Anterior cingulate cortex (tissue), 58 donors: ENCODE measurements around the gene GRK4.
A peak's percentile ranks its signal among the peaks of the same experiment; 100 is the strongest.

Source experiments
- DNase-seq, 58 donors: peaks; one replicate each; lab custom pipeline; 2025; lab: John Stamatoyannopoulos, UW

GRK4 gene

DNA sequence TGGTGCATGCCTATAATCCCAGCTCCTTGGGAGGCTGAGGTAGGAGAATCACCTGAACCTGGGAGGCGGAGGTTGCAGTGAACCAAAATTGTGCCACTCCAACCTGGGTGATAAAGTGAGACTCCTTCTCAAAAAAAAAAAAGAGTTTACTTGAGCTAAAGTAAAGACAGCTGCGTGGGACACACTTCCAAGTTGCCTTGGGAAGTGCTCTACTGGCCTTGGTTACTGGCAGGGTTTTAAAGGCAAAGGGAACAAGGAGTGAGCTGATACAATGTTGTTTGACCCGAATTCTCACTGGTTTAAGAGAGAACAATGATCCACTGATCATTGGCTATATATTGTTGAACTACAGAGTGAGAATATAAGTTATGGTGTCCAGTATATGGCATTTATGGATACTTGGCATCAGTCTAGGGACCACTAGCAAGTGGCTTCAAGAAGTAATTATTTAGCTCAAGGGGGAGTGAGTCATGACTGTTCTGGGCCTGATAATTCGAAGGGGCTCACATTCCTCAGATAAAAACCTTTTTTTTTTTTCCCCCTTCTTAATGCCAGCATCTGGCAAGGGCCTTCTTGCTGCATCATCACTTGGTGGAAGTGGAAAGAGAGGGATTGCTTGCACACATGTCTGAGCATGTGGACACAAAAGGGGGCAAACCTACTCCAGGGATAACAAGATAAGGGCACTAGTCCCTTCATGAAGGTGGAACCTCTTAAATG is 32.3 kb downstream of the GRK4 start:
- DNase-seq, result no peak

GRCh38 chr4:2996415-2996814 is 33.0 kb downstream of the GRK4 start:
- no peak for DNase-seq

DNA sequence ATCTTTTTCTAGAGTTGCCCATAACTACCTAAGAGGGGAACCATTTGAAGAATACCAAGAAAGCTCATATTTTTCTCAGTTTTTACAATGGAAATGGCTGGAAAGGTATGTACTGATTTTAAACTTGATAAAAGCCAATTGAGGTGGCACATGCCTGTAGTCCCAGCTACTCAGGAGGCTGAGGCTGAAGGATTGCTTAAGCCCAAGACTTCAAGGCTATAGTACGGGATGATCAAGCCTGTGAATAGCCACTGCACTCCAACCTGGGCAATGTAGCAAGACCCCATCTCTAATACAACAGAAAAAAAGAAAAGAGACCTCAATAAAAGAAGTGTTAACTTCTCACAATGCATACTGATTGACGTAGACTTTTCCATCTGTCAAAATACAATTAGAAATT is 44.4 kb downstream of the GRK4 start:
- no peak for DNase-seq

GRCh38 chr4:3009422-3009821 is 46.1 kb downstream of the GRK4 start:
- DNase-seq, result peak in 3 of 58 donors; percentile 0 to 14 (median 1)

- no peak for DNase-seq
Measured at GRCh38 chr4:3010577-3010976, 47.2 kb downstream of the GRK4 start.

DNA sequence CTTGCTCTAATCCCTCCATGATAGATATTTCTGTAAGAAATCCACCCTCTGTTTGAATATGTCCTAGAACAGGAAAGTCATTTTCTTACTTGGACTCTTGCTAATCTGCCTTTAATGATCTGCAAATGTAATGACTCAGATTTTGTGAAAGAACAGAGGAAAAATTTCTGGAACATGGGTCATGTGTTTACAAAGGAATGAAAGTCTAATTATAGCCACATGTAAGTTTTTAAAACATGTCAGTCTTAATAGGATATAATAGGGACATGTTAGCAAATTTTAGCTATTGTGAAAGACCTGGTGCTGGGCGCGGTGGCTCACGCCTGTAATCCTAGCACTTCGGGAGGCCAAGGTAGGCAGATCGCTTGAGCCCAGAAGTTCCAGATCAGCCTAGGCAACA is 47.6 kb downstream of the GRK4 start:
- no peak for DNase-seq

DNA sequence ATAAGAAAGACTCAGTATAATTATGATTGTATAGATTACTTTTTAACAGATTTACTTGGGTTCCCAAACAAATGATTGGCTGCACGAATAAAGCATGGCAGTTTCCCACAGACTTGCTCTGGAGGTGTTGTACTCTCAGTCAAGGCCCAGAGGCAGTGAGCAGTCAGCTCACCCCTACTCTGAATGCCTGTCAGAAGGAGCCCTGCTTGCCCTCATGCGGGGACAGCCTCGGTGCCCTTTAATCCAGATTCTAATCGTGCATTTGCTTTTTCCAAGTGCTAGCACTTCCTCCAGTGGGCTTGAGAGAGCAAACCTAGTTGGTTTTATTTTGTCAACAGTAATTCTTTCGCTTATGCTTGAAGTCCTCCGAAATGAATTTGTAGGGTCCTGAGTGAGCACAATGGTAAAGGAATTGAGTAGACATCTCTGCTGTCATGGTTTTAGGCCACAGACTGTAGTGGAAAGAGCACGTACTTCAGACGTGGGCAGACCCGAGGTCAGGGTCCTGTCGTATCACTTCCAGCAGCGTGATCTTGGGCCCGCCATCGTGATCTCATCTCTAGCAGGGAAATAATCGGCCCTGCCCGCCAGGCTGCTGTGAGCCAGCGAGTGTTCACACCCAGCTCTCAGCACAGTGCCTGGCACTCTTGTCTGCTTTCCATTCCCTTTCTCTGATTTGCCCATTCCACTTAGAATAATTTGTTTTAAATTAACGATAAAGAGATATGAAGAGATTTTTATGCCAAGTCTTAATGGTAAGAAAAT is 48.3 kb downstream of the GRK4 start:
- no peak for DNase-seq

- DNase-seq, result no peak
Measured at GRCh38 chr4:3013323-3013722, 50.0 kb downstream of the GRK4 start.

DNA sequence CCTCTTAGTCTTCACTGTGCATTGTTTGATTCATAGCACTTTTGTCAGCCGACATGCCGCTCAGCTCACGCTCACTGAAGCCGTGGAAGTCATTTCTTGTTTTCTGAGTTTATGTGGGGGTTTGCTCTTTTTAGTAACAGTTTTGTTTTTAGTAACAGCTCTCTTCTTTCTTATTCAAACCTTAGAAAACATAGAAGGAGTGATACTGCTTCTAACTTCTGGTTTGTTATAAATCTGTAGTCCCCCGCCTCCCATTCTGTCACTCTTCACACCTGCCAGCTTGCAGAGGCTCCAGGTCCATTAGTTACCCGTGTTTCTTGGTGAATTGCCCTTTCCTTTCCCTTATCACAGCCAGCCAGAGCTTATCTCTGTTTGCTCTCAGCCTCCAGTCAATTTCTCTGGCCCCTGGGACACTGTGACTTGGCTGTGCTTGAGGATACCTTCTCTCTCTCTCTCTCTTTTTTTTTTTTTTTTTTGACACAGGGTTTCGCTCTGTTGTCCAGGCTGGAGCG is 50.5 kb downstream of the GRK4 start:
- no peak for DNase-seq

GRCh38 chr4:3016961-3017360 is 53.6 kb downstream of the GRK4 start:
- no peak for DNase-seq

DNA sequence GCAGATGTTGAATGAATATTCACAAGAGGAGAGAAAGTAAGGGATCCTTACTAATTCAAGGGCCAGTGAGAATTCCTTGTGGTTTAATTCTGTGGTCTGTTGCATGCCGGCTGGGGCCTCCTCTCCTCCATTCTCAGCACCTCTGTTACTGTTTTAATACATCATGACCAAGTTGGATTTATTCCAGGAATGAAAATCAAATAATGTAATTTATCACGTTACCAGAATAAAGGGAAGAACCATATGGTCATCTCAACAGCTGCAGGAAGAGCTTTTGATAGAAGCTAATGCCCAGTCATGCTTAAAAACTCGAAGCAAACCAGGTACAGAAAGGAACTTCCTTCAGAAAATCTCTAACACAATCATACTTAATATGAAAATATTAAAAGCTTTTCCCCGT is 54.1 kb downstream of the GRK4 start:
- no peak for DNase-seq

DNA sequence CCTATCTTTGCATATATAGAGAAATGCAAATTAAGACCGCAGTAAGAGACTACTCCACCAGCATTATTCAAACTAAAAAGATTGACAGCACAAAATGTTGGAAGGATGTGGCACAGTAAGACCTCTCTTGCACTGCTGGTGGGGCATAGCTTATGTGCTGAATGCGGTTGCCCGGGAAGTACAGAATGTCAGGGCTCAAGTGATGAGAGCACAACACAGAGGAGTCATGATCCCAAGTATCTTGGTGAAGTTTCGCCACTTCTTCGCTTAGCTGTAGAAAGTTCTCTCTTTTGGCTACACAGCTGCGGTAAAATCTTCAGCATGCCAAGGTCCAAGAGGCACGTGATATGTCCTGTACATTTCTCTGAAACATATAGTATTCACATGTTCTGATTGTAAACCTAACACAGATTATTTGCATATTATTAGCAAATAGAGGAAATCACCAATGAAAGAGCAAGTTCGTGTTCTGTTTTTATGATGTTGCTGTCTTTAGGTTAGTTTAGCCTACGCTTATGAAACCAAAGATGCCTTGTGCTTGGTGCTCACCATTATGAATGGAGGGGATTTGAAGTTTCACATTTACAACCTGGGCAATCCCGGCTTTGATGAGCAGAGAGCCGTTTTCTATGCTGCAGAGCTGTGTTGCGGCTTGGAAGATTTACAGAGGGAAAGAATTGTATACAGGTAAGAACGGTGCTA is 55.9 kb downstream of the GRK4 start:
- no peak for DNase-seq

DNA sequence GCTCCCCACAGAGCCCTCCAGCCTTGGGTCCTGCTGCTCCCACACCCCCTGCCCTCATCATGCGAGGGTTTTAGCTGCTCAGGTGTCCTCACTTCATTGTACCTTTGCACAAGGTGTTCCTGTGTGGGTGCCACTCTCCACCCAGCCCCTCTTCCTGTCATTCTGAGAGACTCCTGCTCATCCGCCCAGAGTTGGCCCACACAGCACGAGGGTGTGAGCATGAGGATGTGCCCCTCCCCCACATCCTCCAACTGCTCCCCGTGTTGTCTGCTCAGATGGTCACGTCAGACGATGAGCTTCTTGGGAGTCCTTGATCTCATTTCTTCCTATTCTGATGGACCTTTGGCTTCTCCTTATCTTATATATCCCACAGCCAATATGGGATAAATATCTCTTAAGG is 57.8 kb downstream of the GRK4 start:
- DNase-seq, result no peak

GRCh38 chr4:3021627-3022026 is 58.3 kb downstream of the GRK4 start:
- DNase-seq, result no peak

DNA sequence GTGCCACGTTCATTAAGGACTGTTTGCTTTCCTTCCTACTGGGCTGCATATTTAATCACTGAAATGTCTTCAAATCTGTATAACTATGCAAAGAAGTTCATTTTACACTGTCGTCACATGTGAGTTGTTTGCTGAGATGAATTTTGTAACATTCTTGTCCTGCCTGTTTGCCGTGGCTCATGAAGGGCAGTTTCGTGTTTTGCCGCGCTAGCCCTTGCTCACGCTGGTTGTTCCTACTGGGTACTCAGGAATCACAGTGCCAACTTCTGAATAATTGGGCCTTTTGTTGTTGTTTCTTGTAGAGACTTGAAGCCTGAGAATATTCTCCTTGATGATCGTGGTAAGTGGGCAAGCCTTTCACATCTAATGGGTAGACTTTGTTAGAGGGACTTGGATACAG is 58.7 kb downstream of the GRK4 start:
- peak in 1 of 58 donors; percentile 21 for DNase-seq

DNA sequence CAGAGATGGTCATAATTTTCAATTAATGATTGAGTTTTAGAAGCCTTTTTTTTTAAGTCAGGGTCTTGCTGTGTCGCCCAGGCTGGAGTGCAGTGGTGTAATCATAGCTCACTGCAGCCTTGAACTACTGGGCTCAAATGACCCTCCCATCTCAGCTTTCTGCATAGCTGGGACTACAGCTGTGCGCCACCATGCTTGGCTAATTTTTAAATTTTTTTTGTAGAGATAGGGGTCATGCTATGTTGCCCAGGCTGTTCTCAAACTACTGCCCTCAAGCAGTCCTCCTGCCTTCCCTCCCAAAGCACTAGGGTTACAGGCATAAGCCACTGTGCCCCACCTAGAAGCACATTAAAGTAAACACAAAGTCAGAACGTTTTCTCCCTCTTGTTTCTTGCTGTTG is 59.3 kb downstream of the GRK4 start:
- no peak for DNase-seq

GRCh38 chr4:3025881-3026280 is 62.5 kb downstream of the GRK4 start:
- no peak for DNase-seq

GRCh38 chr4:3026540-3026939 is 63.2 kb downstream of the GRK4 start:
- no peak for DNase-seq

DNA sequence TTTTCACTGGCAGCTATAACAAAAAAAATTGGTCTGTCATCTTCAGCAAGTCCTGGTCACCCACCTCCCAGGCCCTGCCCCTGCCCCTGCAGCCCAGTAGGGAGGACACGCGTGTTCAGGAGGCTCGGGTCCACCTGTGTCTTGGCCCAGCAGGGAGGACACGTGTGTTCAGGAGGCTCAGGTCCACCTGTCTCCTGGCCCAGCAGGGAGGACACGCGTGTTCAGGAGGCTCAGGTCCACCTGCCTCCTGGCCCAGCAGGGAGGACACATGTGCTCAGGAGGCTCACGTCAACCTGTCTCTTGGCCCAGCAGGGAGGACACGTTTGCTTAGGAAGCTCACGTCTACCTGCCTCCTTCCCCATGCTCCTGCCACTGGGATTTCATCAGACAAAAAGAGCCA is 66.1 kb downstream of the GRK4 start:
- no peak for DNase-seq

DNA sequence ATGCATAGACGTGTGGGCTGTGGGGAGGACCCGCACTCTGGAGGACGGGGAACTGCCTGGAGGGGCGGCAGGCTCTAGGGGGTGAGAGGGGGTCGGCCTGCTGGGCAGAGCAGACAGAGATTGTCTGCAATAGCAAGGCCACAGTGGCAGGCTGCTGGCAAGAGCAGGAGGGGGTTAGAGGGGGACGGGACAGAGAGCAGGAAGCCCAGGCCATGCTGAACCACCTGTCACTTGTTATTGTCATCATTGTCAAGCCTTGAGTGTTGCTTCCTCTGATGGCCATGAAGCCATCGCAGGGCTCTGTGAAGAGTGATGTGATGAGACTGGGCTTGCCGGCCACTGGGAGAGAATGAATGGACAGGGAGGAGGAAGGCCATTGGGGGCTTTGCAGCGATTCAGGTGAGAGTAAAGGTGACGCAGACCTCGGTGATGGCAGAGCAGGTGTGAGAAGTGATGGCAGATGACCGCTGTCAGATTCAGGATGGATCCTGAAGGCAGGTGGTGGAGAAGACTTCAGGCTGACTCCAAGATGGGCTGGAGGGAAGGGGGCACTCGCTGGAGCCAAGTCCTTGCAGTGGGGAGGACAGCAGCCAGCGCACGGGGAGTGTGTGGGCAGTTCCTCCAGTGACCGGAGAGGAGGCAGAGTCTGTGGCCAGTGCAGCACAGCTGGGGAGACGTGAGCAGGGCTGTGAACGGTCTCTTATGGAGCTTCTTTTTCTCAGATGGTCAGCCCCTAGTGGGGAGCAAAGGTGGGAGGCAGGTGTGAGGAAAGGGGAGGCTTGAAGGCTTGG is 67.4 kb downstream of the GRK4 start:
- DNase-seq, result no peak
